ENCODE results near the gene HRH2. TPM values are rescaled to one million over a fixed set of nuclear protein-coding genes. Genes with fewer than 3 reads are reported as not detected.

The HRH2 gene
- total and polyA plus RNA-seq, 9 of the 15 experiments (the other 6 are each of a cell fraction or from before 2014, with no cell fraction given) = 0.04 TPM; not detected in 8

DNA sequence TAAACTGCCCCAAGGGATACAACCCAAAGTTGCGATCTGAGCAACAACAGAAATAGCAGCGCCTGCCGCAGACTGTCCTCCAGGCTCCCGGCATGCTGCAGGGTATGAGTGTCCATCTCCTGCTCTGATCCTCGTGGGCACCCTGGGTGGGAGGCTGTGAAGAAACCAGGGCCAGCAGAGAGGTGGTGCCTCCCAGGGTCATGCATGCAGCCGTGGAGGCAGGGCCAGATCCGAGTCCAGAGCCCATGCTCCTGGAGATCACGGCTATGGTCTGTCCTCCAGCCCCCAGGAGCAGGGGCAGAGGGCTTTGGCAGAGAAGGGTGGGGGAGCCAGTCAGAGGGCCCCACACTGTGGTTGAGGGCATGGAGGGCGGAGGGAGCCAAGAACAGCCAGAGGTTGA is 29.0 kb downstream of the HRH2 start (continued):
- TF ChIP-seq, protein P1, sequence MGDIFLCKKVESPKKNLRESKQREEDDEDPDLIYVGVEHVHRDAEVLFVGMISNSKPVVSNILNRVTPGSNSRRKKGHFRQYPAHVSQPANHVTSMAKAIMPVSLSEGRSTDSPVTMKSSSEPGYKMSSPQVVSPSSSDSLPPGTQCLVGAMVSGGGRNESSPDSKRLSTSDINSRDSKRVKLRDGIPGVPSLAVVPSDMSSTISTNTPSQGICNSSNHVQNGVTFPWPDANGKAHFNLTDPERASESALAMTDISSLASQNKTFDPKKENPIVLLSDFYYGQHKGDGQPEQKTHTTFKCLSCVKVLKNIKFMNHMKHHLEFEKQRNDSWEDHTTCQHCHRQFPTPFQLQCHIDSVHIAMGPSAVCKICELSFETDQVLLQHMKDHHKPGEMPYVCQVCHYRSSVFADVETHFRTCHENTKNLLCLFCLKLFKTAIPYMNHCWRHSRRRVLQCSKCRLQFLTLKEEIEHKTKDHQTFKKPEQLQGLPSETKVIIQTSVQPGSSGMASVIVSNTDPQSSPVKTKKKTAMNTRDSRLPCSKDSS (IDR thresholded peaks at IDR 0.05; ENCODE audit: low read depth, partially characterized antibody) = no peak
- no peak for TF ChIP-seq ZFP1 (CRISPR knock-in tag; IDR thresholded peaks at IDR 0.05)
- no peak for TF ChIP-seq HLTF (IDR thresholded peaks at IDR 0.05)
- no peak for TF ChIP-seq ZNF431 (CRISPR knock-in tag; IDR thresholded peaks at IDR 0.05)
- no peak for TF ChIP-seq BHLHE40 (IDR thresholded peaks at IDR 0.05; ENCODE audit: low read length)
- TF ChIP-seq RBBP5 (IDR thresholded peaks at IDR 0.05; ENCODE audit: borderline replicate concordance, insufficient read depth, low read length, poor library complexity, severe bottlenecking) = no peak
- TF ChIP-seq BACH1 (tag; IDR thresholded peaks at IDR 0.05) = no peak
- no peak for TF ChIP-seq HMG20A (CRISPR knock-in tag; conservative IDR thresholded peaks at IDR 0.05)
- TF ChIP-seq, protein P2, sequence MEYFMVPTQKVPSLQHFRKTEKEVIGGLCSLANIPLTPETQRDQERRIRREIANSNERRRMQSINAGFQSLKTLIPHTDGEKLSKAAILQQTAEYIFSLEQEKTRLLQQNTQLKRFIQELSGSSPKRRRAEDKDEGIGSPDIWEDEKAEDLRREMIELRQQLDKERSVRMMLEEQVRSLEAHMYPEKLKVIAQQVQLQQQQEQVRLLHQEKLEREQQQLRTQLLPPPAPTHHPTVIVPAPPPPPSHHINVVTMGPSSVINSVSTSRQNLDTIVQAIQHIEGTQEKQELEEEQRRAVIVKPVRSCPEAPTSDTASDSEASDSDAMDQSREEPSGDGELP (CRISPR knock-in tag; IDR thresholded peaks at IDR 0.05; ENCODE audit: borderline replicate concordance) = no peak
- TF ChIP-seq, protein P3, sequence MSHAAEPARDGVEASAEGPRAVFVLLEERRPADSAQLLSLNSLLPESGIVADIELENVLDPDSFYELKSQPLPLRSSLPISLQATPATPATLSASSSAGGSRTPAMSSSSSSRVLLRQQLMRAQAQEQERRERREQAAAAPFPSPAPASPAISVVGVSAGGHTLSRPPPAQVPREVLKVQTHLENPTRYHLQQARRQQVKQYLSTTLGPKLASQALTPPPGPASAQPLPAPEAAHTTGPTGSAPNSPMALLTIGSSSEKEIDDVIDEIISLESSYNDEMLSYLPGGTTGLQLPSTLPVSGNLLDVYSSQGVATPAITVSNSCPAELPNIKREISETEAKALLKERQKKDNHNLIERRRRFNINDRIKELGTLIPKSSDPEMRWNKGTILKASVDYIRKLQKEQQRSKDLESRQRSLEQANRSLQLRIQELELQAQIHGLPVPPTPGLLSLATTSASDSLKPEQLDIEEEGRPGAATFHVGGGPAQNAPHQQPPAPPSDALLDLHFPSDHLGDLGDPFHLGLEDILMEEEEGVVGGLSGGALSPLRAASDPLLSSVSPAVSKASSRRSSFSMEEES (CRISPR knock-in tag; IDR thresholded peaks at IDR 0.05) = no peak
- TF ChIP-seq BRD9 (IDR thresholded peaks at IDR 0.05; ENCODE audit: low read depth, partially characterized antibody) = no peak
- no peak for TF ChIP-seq ZNF699 (CRISPR knock-in tag; IDR thresholded peaks at IDR 0.05; ENCODE audit: insufficient replicate concordance)
- no peak for TF ChIP-seq RBM15 (IDR thresholded peaks at IDR 0.05; ENCODE audit: insufficient read depth, low read length)
